ENCODE data around the gene KRTAP1-5.

GRCh38 chr17:41016578-41017215, 10.3 kb downstream of the KRTAP1-5 start:
- no peak for TF ChIP-seq POLR2A (IDR thresholded peaks at IDR 0.05; ENCODE audit: low read length)
- TF ChIP-seq GATA1 (IDR thresholded peaks at IDR 0.05; ENCODE audit: low read depth, low read length), result no peak
